Mesenchymal stem cell (in vitro differentiated cells and primary cell): ENCODE data around the gene GEMIN7.

Experiments
- DNase-seq: peaks from one replicate; pipeline ENCODE4 v3.0.0-alpha.2; 2013
- H2AFZ ChIP-seq: one replicate; pipeline ENCODE4 v1.6.1; 2013; ENCODE audit warnings: low read depth, mild to moderate bottlenecking, control low read depth, inconsistent platforms, low read length, moderate library complexity
- H2AK5ac ChIP-seq: 2 replicates; pipeline ENCODE4 v1.6.1; 2013; ENCODE audit warnings: low read length, moderate library complexity, mild to moderate bottlenecking, inconsistent platforms; ENCODE audit not compliant: severe bottlenecking
- H2BK120ac ChIP-seq: one replicate; pipeline ENCODE4 v1.6.1; 2013; ENCODE audit warnings: low read depth, mild to moderate bottlenecking, inconsistent platforms, low read length, moderate library complexity
- H2BK12ac ChIP-seq, 2 experiments: one replicate each; pipeline ENCODE4 v1.6.1; 2013; ENCODE audit warnings: inconsistent platforms in 2 of 2, low read length in 2 of 2, mild to moderate bottlenecking in 2 of 2, moderate library complexity in 2 of 2, control low read depth in 1 of 2
- H2BK15ac ChIP-seq: one replicate; pipeline ENCODE4 v1.6.1; 2013; ENCODE audit warnings: mild to moderate bottlenecking, low read depth, inconsistent platforms; ENCODE audit not compliant: poor library complexity, severe bottlenecking
- H2BK5ac ChIP-seq: 2 replicates; pipeline ENCODE4 v1.6.1; 2013; ENCODE audit warnings: low read depth, mild to moderate bottlenecking, low read length, control low read depth, inconsistent platforms; ENCODE audit not compliant: poor library complexity, severe bottlenecking
- H3K14ac ChIP-seq, 2 experiments: one replicate each; pipeline ENCODE4 v1.6.1; 2013; ENCODE audit warnings: inconsistent platforms in 2 of 2, low read length in 2 of 2, control low read depth in 1 of 2, mild to moderate bottlenecking in 1 of 2, moderate library complexity in 1 of 2
- H3K18ac ChIP-seq, 2 experiments: one replicate each; pipeline ENCODE4 v1.6.1; 2013; ENCODE audit warnings: inconsistent platforms in 2 of 2, low read length in 2 of 2, control low read depth in 1 of 2, low read depth in 1 of 2, mild to moderate bottlenecking in 1 of 2
- H3K23ac ChIP-seq, 2 experiments: one replicate each; pipeline ENCODE4 v1.6.1; 2013; ENCODE audit warnings: inconsistent platforms in 2 of 2, low read length in 2 of 2, mild to moderate bottlenecking in 2 of 2, moderate library complexity in 2 of 2, control low read depth in 1 of 2
- H3K27ac ChIP-seq: 2 replicates; pipeline ENCODE4 v1.5.1; 2013; ENCODE audit warnings: mild to moderate bottlenecking, moderate library complexity, low read length, control low read depth, inconsistent platforms; ENCODE audit not compliant: poor library complexity, severe bottlenecking
- H3K27me3 ChIP-seq, 2 experiments: 2 replicates each; pipeline versions ENCODE4 v1.6.1 to v1.7.0; 2013; ENCODE audit warnings: low read length in 2 of 2, mild to moderate bottlenecking in 2 of 2, moderate library complexity in 2 of 2, control low read depth in 1 of 2, inconsistent platforms in 1 of 2; ENCODE audit not compliant: control insufficient read depth in 1 of 2, insufficient read depth in 1 of 2
- H3K36me3 ChIP-seq, 2 experiments: 2 replicates each; pipeline versions ENCODE4 v1.6.1 to v1.7.0; 2013; ENCODE audit warnings: low read length in 2 of 2, control low read depth in 1 of 2, inconsistent platforms in 1 of 2, low read depth in 1 of 2, mild to moderate bottlenecking in 1 of 2; ENCODE audit not compliant: insufficient read depth in 2 of 2, control insufficient read depth in 1 of 2
- H3K4ac ChIP-seq, 2 experiments: one replicate each; pipeline ENCODE4 v1.6.1; 2013; ENCODE audit warnings: inconsistent platforms in 2 of 2, low read length in 2 of 2, mild to moderate bottlenecking in 2 of 2, moderate library complexity in 2 of 2, control low read depth in 1 of 2, low read depth in 1 of 2
- H3K4me1 ChIP-seq: 2 replicates; pipeline ENCODE4 v1.6.1; 2013; ENCODE audit warnings: low read depth, low read length, control low read depth; ENCODE audit not compliant: control insufficient read depth, insufficient read depth
- H3K4me2 ChIP-seq: 2 replicates; pipeline ENCODE4 v1.6.1; 2013; ENCODE audit warnings: low read length, mild to moderate bottlenecking, inconsistent platforms; ENCODE audit not compliant: poor library complexity, severe bottlenecking
- H3K4me3 ChIP-seq, 2 experiments: 2 replicates each; pipeline versions ENCODE4 v1.5.1 to v1.7.0; 2013; ENCODE audit warnings: low read length in 2 of 2, mild to moderate bottlenecking in 2 of 2, control low read depth in 1 of 2, low read depth in 1 of 2; ENCODE audit not compliant: insufficient read depth in 1 of 2
- H3K79me1 ChIP-seq: replicated peaks from 2 replicates; pipeline ENCODE4 v1.6.1; 2013; ENCODE audit warnings: mild to moderate bottlenecking, control low read depth, low read length, inconsistent platforms; ENCODE audit not compliant: poor library complexity, severe bottlenecking
- H3K9ac ChIP-seq: 2 replicates; pipeline ENCODE4 v1.7.0; 2013; ENCODE audit warnings: mild to moderate bottlenecking, low read length, moderate library complexity
- H3K9me3 ChIP-seq: 2 replicates; pipeline ENCODE4 v1.7.0; 2013; ENCODE audit warnings: mild to moderate bottlenecking, low read length; ENCODE audit not compliant: control insufficient read depth
- H4K8ac ChIP-seq: one replicate; pipeline ENCODE4 v1.6.1; 2013; ENCODE audit warnings: inconsistent platforms, mild to moderate bottlenecking, low read length, moderate library complexity
- H4K91ac ChIP-seq: one replicate; pipeline ENCODE4 v1.6.1; 2013; ENCODE audit warnings: mild to moderate bottlenecking, low read length, inconsistent platforms
- WGBS: methylation state at CpG from one replicate; pipeline ENCODE4 v1.1.7; 2013; ENCODE audit warnings: mixed read lengths; 5-methylcytosine and 5-hydroxymethylcytosine counted together

Gene GEMIN7

GRCh38 chr19:45130236-45130635, 51.2 kb downstream of the GEMIN7 start:
- Histone ChIP-seq H3K4me3 (no peak overlapping the region), H3K18ac (no peak overlapping the region), H3K23ac (no peak overlapping the region), H2BK15ac (no peak overlapping the region), H2BK12ac (no peak overlapping the region), H2AFZ (no peak overlapping the region), H3K36me3 (peaks cover 0 to 26% of the 10 kb centered on the region in 2 experiments), H3K4me1 (peaks cover 22% of the 10 kb centered on the region), H2BK5ac (no peak overlapping the region), H4K8ac (no peak overlapping the region), H4K91ac (no peak overlapping the region), H3K9ac (no peak overlapping the region), H2BK120ac (no peak overlapping the region), H3K9me3 (no peaks in the 10 kb centered on the region), H3K14ac (no peak overlapping the region), H3K27ac (no peak overlapping the region), H3K4ac (no peak overlapping the region), H2AK5ac (no peak overlapping the region), H3K27me3 (no peaks in the 10 kb centered on the region), H3K4me2 (no peak overlapping the region), H3K79me1 (peaks cover 62% of the 10 kb centered on the region)
- WGBS = 95% methylated on average over 13 of the region's 13 CpGs
- no peak for DNase-seq

- Histone ChIP-seq H3K4ac (no peak overlapping the region), H4K91ac (no peak overlapping the region)
- WGBS = 70% methylated on average over 12 of the region's 13 CpGs
Observed at GRCh38 chr19:45130888-45131615, 52.0 kb downstream of the GEMIN7 start.

GRCh38 chr19:45133661-45134060, 54.6 kb downstream of the GEMIN7 start:
- Histone ChIP-seq H4K8ac (peak overlapping the region; percentile 14), H3K9ac (no peak overlapping the region), H2BK5ac (no peak overlapping the region), H3K4me1 (peaks cover 24% of the 10 kb centered on the region), H2BK120ac (no peak overlapping the region), H4K91ac (no peak overlapping the region), H3K4me2 (no peak overlapping the region), H3K14ac (no peak overlapping the region), H3K79me1 (peaks cover 55% of the 10 kb centered on the region), H2BK12ac (no peak overlapping the region), H3K27me3 (no peaks in the 10 kb centered on the region), H2BK15ac (no peak overlapping the region), H2AK5ac (no peak overlapping the region), H3K18ac (no peak overlapping the region), H3K23ac (no peak overlapping the region), H3K27ac (no peak overlapping the region), H3K4me3 (no peak overlapping the region), H3K4ac (peak overlapping the region in 1 of 2 experiments; percentile 42), H2AFZ (no peak overlapping the region), H3K9me3 (no peaks in the 10 kb centered on the region), H3K36me3 (peaks cover 0 to 25% of the 10 kb centered on the region in 2 experiments)
- no peak for DNase-seq
- 94% methylated on average over 8 of the region's 8 CpGs for WGBS

More at GRCh38 chr19:45130888-45131615, 52.0 kb downstream of the GEMIN7 start:
- H3K4me3 ChIP-seq = no peak overlapping the region
- H2AK5ac ChIP-seq = no peak overlapping the region
- H3K27me3 ChIP-seq = no peaks in the 10 kb centered on the region
- H3K4me2 ChIP-seq = no peak overlapping the region
- no peak overlapping the region for H2AFZ ChIP-seq
- no peak overlapping the region for H4K8ac ChIP-seq
- H3K9ac ChIP-seq = no peak overlapping the region
- no peak overlapping the region for H3K18ac ChIP-seq
- H3K36me3 ChIP-seq = peaks cover 0 to 29% of the 10 kb centered on the region in 2 experiments
- peaks cover 19% of the 10 kb centered on the region for H3K4me1 ChIP-seq
- no peak overlapping the region for H3K14ac ChIP-seq
- H3K79me1 ChIP-seq = peaks cover 58% of the 10 kb centered on the region
- H3K9me3 ChIP-seq = no peaks in the 10 kb centered on the region
- H2BK12ac ChIP-seq = no peak overlapping the region
- no peak overlapping the region for H2BK120ac ChIP-seq
- no peak overlapping the region for H3K23ac ChIP-seq
- no peak overlapping the region for H3K27ac ChIP-seq
- DNase-seq = peak; percentile 18
- no peak overlapping the region for H2BK5ac ChIP-seq
- H2BK15ac ChIP-seq = no peak overlapping the region

GRCh38 chr19:45135176-45135885, 56.3 kb downstream of the GEMIN7 start:
- WGBS = 96% methylated on average over 20 of the region's 21 CpGs
- H2BK15ac ChIP-seq = no peak overlapping the region

More at GRCh38 chr19:45135176-45135885, 56.3 kb downstream of the GEMIN7 start:
- Histone ChIP-seq H3K4ac (no peak overlapping the region), H3K79me1 (peaks cover 54% of the 10 kb centered on the region), H3K9ac (no peak overlapping the region), H2BK5ac (no peak overlapping the region), H2BK120ac (no peak overlapping the region), H3K23ac (no peak overlapping the region), H3K9me3 (no peaks in the 10 kb centered on the region), H3K27me3 (no peaks in the 10 kb centered on the region), H2AFZ (no peak overlapping the region), H3K27ac (no peak overlapping the region), H4K8ac (no peak overlapping the region), H2AK5ac (no peak overlapping the region), H2BK12ac (no peak overlapping the region), H3K18ac (no peak overlapping the region), H3K14ac (no peak overlapping the region), H4K91ac (no peak overlapping the region), H3K36me3 (peaks cover 0 to 28% of the 10 kb centered on the region in 2 experiments), H3K4me3 (no peak overlapping the region), H3K4me2 (no peak overlapping the region), H3K4me1 (peaks cover 21% of the 10 kb centered on the region)
- DNase-seq = no peak
